Activated T-helper 17 cell treated with anti-CD3 and anti-CD28 coated beads, Interleukin-2, amount 50 U/mL, for 72 hours (primary cell): ENCODE measurements around the gene CCDC186. TPM values are rescaled to one million over a fixed set of nuclear protein-coding genes. Genes with fewer than 3 reads are reported as not detected.

Experiments used
- ATAC-seq: fragments of 150-1000 bp; cut with Tn5 transposase; replicated peaks from 2 replicates; pipeline ENCODE4 v1.10.0; 2021; ENCODE audit warnings: mild to moderate bottlenecking, moderate library complexity
- H3K27ac Mint-ChIP-seq: one replicate; pipeline ENCODE4 v1.8.0; 2022; ENCODE audit warnings: mixed read lengths
- H3K27me3 Mint-ChIP-seq: one replicate; pipeline ENCODE4 v1.8.0; 2022; ENCODE audit warnings: mixed read lengths
- H3K36me3 Mint-ChIP-seq: one replicate; pipeline ENCODE4 v1.8.0; 2022; ENCODE audit warnings: low read depth, mild to moderate bottlenecking, mixed read lengths
- H3K4me1 Mint-ChIP-seq: one replicate; pipeline ENCODE4 v1.8.0; 2022; ENCODE audit warnings: mixed read lengths
- H3K4me3 Mint-ChIP-seq: one replicate; pipeline ENCODE4 v1.8.0; 2022; ENCODE audit warnings: mild to moderate bottlenecking, mixed read lengths
- H3K9me3 Mint-ChIP-seq: one replicate; pipeline ENCODE4 v1.8.0; 2022; ENCODE audit warnings: mixed read lengths
- total RNA-seq, 2 donors: library from RNA; stranded (reverse); gene quantifications; one replicate each; pipeline ENCODE4 v1.2.3, GENCODE V29; 2022

Gene CCDC186
- total RNA-seq, 2 donors from 2014 or later, result 10.8 to 14.8 TPM

- H3K9me3 Mint-ChIP-seq, result no peaks in the 10 kb centered on the region
These were observed 94.6 kb downstream of the CCDC186 start for GRCh38 chr10:114079421-114079820.

GRCh38 chr10:114078346-114078745, 95.7 kb downstream of the CCDC186 start:
- Mint-ChIP-seq H3K27ac (no peak overlapping the region), H3K36me3 (no peaks in the 10 kb centered on the region), H3K9me3 (no peaks in the 10 kb centered on the region), H3K4me3 (no peak overlapping the region), H3K27me3 (peaks cover 3% of the 10 kb centered on the region), H3K4me1 (no peaks in the 10 kb centered on the region)
- ATAC-seq, result no peak

More at GRCh38 chr10:114079421-114079820, 94.6 kb downstream of the CCDC186 start:
- no peak overlapping the region for H3K4me3 Mint-ChIP-seq
- no peak for ATAC-seq
- peaks cover 3% of the 10 kb centered on the region for H3K27me3 Mint-ChIP-seq
- no peak overlapping the region for H3K27ac Mint-ChIP-seq
- no peaks in the 10 kb centered on the region for H3K36me3 Mint-ChIP-seq
- no peaks in the 10 kb centered on the region for H3K4me1 Mint-ChIP-seq

DNA sequence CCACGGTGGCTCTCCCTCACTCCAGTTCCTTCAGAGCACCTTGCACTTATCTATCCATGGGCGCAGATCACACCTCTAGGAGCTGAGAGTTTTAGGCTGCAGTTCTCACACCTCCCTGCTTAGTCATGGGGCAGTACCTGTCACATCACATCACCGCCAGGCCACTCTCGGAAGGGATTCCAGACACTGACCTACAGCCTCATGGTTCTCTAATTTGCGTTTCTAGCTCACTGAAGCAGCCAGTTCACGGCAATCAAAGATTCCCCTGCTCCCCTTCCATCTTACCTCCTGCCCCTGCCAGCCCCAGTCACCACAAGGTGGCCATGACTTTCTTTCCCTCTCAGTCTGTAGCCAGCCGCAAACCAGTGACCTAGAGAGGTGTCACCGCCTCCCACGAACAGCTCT, 96.2 kb downstream of the CCDC186 start:
- H3K27ac Mint-ChIP-seq, result no peak overlapping the region
- no peak for ATAC-seq
- H3K4me1 Mint-ChIP-seq, result no peaks in the 10 kb centered on the region
- H3K27me3 Mint-ChIP-seq, result peaks cover 3% of the 10 kb centered on the region
- H3K36me3 Mint-ChIP-seq, result no peaks in the 10 kb centered on the region
- H3K4me3 Mint-ChIP-seq, result no peak overlapping the region
- no peaks in the 10 kb centered on the region for H3K9me3 Mint-ChIP-seq

DNA sequence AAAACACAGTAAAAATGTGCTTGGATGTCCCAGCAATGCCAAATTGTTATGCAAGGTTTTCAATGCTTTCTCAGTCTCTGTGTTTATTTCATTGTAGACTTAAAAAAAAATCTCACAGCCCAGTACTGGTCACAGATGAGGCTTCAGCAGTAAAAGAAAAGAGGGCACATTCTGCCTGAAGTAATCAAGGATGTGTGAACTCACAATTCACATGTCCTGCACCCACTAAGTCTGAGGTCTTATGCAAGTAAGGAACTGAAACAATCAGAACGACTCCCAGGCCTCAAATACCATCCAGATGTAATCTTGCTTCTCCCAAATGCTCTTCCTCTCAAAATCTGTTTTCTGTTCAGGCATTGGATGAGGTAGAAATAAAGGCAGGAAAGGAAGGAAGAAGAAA, 96.7 kb downstream of the CCDC186 start:
- H3K36me3 Mint-ChIP-seq, result no peaks in the 10 kb centered on the region
- H3K4me3 Mint-ChIP-seq, result no peak overlapping the region
- ATAC-seq, result no peak
- no peaks in the 10 kb centered on the region for H3K9me3 Mint-ChIP-seq
- H3K4me1 Mint-ChIP-seq, result no peaks in the 10 kb centered on the region
- peaks cover 3% of the 10 kb centered on the region for H3K27me3 Mint-ChIP-seq
- H3K27ac Mint-ChIP-seq, result no peak overlapping the region

- no peak overlapping the region for H3K4me3 Mint-ChIP-seq
- H3K36me3 Mint-ChIP-seq, result no peaks in the 10 kb centered on the region
- H3K27me3 Mint-ChIP-seq, result peaks cover 3% of the 10 kb centered on the region
- no peak overlapping the region for H3K27ac Mint-ChIP-seq
- H3K9me3 Mint-ChIP-seq, result no peaks in the 10 kb centered on the region
- H3K4me1 Mint-ChIP-seq, result no peaks in the 10 kb centered on the region
- ATAC-seq, result no peak
These were observed 98.9 kb downstream of the CCDC186 start for GRCh38 chr10:114075093-114075492.

DNA sequence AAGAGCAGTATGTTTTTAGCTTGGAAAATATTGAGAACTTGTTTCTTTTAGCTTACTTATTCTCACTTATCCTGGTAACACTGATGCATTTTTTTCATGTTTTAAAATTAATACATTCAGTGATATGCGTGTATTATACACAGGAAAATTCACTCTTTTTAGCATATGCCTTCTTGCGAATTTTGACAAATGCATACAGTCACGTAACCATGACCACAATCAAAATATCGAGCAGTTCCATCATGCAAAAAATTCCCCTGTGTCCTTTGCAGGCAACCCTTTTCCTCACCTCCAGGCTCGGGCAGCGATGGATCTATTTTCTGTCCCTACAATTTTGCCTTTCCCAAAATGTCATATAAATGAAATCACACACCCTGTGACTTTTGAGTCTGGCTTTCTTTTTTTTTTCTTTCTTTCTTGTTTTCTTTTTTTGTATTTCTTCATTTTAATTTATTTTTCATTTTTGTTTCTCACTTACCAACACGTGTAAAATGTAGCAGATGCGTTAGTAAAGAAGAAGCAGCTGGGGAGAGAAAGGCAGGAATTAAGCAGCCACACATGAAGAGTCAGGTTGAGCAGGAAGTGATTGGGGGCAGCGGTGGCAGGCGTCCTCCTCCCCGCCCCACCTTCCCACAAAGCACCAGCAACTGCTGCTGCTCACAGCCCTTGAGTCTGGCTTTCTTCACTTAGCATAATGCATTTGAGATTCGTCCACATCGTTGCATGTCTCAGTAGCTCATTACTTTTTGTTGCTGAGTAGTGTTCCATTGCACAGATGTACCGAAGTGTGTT, 100.4 kb downstream of the CCDC186 start:
- Mint-ChIP-seq H3K36me3 (no peaks in the 10 kb centered on the region), H3K27me3 (peaks cover under 1% of the 10 kb centered on the region), H3K4me1 (no peaks in the 10 kb centered on the region), H3K27ac (no peak overlapping the region), H3K9me3 (no peaks in the 10 kb centered on the region), H3K4me3 (no peak overlapping the region)
- no peak for ATAC-seq

- peaks cover 5% of the 10 kb centered on the region for H3K4me1 Mint-ChIP-seq
- no peaks in the 10 kb centered on the region for H3K9me3 Mint-ChIP-seq
- no peak overlapping the region for H3K4me3 Mint-ChIP-seq
- H3K27me3 Mint-ChIP-seq, result no peaks in the 10 kb centered on the region
- H3K27ac Mint-ChIP-seq, result no peak overlapping the region
- ATAC-seq, result no peak
- H3K36me3 Mint-ChIP-seq, result no peaks in the 10 kb centered on the region
These were observed 102.8 kb downstream of the CCDC186 start for GRCh38 chr10:114071178-114071577.

Other genes starting within 250 kb of the CCDC186 start
- not detected for gene ADRB1, start 130.3 kb downstream of the CCDC186 start, total RNA-seq
- under 1 TPM; 0.09 to 0.48 TPM for gene TDRD1, start 5.2 kb upstream of the CCDC186 start, total RNA-seq
- gene VWA2, start 65.1 kb upstream of the CCDC186 start, total RNA-seq, result not detected
- gene AFAP1L2, start 230.3 kb upstream of the CCDC186 start, total RNA-seq, result 1 to 10 TPM; 1.1 to 1.7 TPM